Measurements from ENCODE around the gene MYO9B. TPM values are rescaled to one million over a fixed set of nuclear protein-coding genes. Genes with fewer than 3 reads are reported as not detected.

The MYO9B gene
- total and polyA plus RNA-seq, 12 donors = 19.9 to 55.2 (median 27.9) TPM

GRCh38 chr19:17121736-17122293 lies 46.2 kb downstream of the MYO9B start:
- ATAC-seq = no peak
- no peak for TF ChIP-seq CTCF (IDR thresholded peaks at IDR 0.05)

GRCh38 chr19:17123041-17123440 lies 47.5 kb downstream of the MYO9B start:
- TF ChIP-seq CTCF (IDR thresholded peaks at IDR 0.05) = no peak
- H3K27ac ChIP-seq = no peak overlapping the region
- intact Hi-C loops (cut with DNase I) = no loop called here
- H3K27me3 ChIP-seq = no peaks in the 10 kb centered on the region
- peaks cover 0 to 5% (median 0%) of the 10 kb centered on the region in 11 donors for H3K9me3 ChIP-seq
- DNase-seq = no peak
- H3K36me3 ChIP-seq = peaks cover 0 to 39% (median 0%) of the 10 kb centered on the region in 9 donors
- 99 to 100% methylated on average over 2 of the region's 2 CpGs for WGBS, 2 donors
- no peak for ATAC-seq
- peaks cover 4 to 49% (median 15%) of the 10 kb centered on the region in 9 donors for H3K4me1 ChIP-seq
- no peak overlapping the region for H3K4me3 ChIP-seq

More at GRCh38 chr19:17121736-17122293, 46.2 kb downstream of the MYO9B start:
- Histone ChIP-seq H3K4me3 (no peak overlapping the region), H3K4me1 (peaks cover 4 to 52% (median 15%) of the 10 kb centered on the region in 9 donors), H3K36me3 (peaks cover 0 to 33% (median 0%) of the 10 kb centered on the region in 9 donors), H3K27ac (peak overlapping the region in 1 of 10 donors; percentile 14), H3K27me3 (no peaks in the 10 kb centered on the region), H3K9me3 (peaks cover 0 to 5% (median 0%) of the 10 kb centered on the region in 11 donors)
- intact Hi-C loops (cut with DNase I) = no loop called here
- no peak for DNase-seq
- 82 to 83% methylated on average over 9 of the region's 9 CpGs for WGBS, 2 donors

- intact Hi-C loops (cut with DNase I) = no loop called here
- Histone ChIP-seq H3K4me3 (no peak overlapping the region), H3K27me3 (no peaks in the 10 kb centered on the region), H3K4me1 (peaks cover 4 to 49% (median 15%) of the 10 kb centered on the region in 9 donors), H3K9me3 (peaks cover 0 to 5% (median 0%) of the 10 kb centered on the region in 11 donors), H3K27ac (peak overlapping the region in 1 of 10 donors; percentile 92), H3K36me3 (peaks cover 0 to 48% (median 0%) of the 10 kb centered on the region in 9 donors)
- no peak for TF ChIP-seq CTCF (IDR thresholded peaks at IDR 0.05)
- 97 to 100% methylated on average over 1 of the region's 1 CpG for WGBS, 2 donors
- DNase-seq = no peak
- no peak for ATAC-seq
Measured at GRCh38 chr19:17124025-17124424, 48.4 kb downstream of the MYO9B start.

GRCh38 chr19:17125062-17125727 lies 49.6 kb downstream of the MYO9B start:
- Histone ChIP-seq H3K4me1 (peaks cover 4 to 49% (median 15%) of the 10 kb centered on the region in 9 donors), H3K27me3 (no peaks in the 10 kb centered on the region), H3K4me3 (peak overlapping the region in 4 of 10 donors; percentile 1 to 31 (median 5)), H3K9me3 (peaks cover 0 to 5% (median 0%) of the 10 kb centered on the region in 11 donors), H3K36me3 (peaks cover 0 to 48% (median 0%) of the 10 kb centered on the region in 9 donors), H3K27ac (peak overlapping the region in 9 of 10 donors; percentile 46 to 92 (median 66))
- peak in 7 of 8 donors; percentile 9 to 50 (median 36) for ATAC-seq
- no peak for DNase-seq
- WGBS, 2 donors = 62 to 69% methylated on average over 10 of the region's 10 CpGs
- TF ChIP-seq CTCF (IDR thresholded peaks at IDR 0.05) = no peak
- intact Hi-C loops (cut with DNase I) = loop anchor here in 1 of 10 donors (5.0 kb wide), 1 partner anchor 48 kb away; the partner anchor contains the start of genes HAUS8 and MYO9B
